ENCODE data around the gene TSPAN32. TPM values are rescaled to one million over a fixed set of nuclear protein-coding genes. Genes with fewer than 3 reads are reported as not detected.

TSPAN32 gene
- total RNA-seq, 2 donors from 2014 or later, result 0.40 to 0.62 TPM

GRCh38 chr11:2265396-2265795, 36.4 kb upstream of the TSPAN32 start:
- Histone ChIP-seq H3K9ac (ENCODE audit: low read depth in 2 of 2, low read length in 2 of 2) (peak overlapping the region in 1 of 2 donors; percentile 19), H3K27me3 (peaks cover 17% of the 10 kb centered on the region), H3K9me3 (no peaks in the 10 kb centered on the region), H3K27ac (peak overlapping the region; percentile 32), H3K4me1 (no peaks in the 10 kb centered on the region), H3K36me3 (no peaks in the 10 kb centered on the region), H3K4me3 (no peak overlapping the region)
- TF ChIP-seq CTCF (IDR thresholded peaks at IDR 0.05), result no peak
- intact Hi-C loops (cut with DNase I), result no loop called here
- DNase-seq, result peak; percentile 17

GRCh38 chr11:2265854-2266585, 35.8 kb upstream of the TSPAN32 start:
- DNase-seq, result peak; percentile 16
- Histone ChIP-seq H3K27me3 (peaks cover 23% of the 10 kb centered on the region), H3K27ac (peak overlapping the region; percentile 32), H3K4me1 (no peaks in the 10 kb centered on the region), H3K36me3 (no peaks in the 10 kb centered on the region), H3K9ac (ENCODE audit: low read depth in 2 of 2, low read length in 2 of 2) (peak overlapping the region in 1 of 2 donors; percentile 19), H3K9me3 (no peaks in the 10 kb centered on the region), H3K4me3 (no peak overlapping the region)
- intact Hi-C loops (cut with DNase I), result no loop called here
- no peak for TF ChIP-seq CTCF (IDR thresholded peaks at IDR 0.05)

GRCh38 chr11:2266586-2267305, 35.1 kb upstream of the TSPAN32 start:
- no peak overlapping the region for H3K9ac ChIP-seq (ENCODE audit: low read depth in 2 of 2, low read length in 2 of 2)
- intact Hi-C loops (cut with DNase I), result no loop called here
- no peaks in the 10 kb centered on the region for H3K4me1 ChIP-seq
- no peak for TF ChIP-seq CTCF (IDR thresholded peaks at IDR 0.05)
- no peak overlapping the region for H3K27ac ChIP-seq
- H3K27me3 ChIP-seq, result peaks cover 30% of the 10 kb centered on the region
- no peaks in the 10 kb centered on the region for H3K9me3 ChIP-seq
- H3K36me3 ChIP-seq, result no peaks in the 10 kb centered on the region
- no peak overlapping the region for H3K4me3 ChIP-seq
- peak; percentile 13 for DNase-seq

GRCh38 chr11:2267306-2267850, 34.4 kb upstream of the TSPAN32 start:
- H3K9ac ChIP-seq (ENCODE audit: low read depth in 2 of 2, low read length in 2 of 2), result peak overlapping the region in 1 of 2 donors; percentile 64
- no peaks in the 10 kb centered on the region for H3K9me3 ChIP-seq
- peaks cover 30% of the 10 kb centered on the region for H3K27me3 ChIP-seq
- DNase-seq, result no peak
- H3K4me3 ChIP-seq, result no peak overlapping the region
- H3K4me1 ChIP-seq, result no peaks in the 10 kb centered on the region
- H3K36me3 ChIP-seq, result no peaks in the 10 kb centered on the region
- TF ChIP-seq CTCF (IDR thresholded peaks at IDR 0.05), result no peak
- intact Hi-C loops (cut with DNase I), result no loop called here
- no peak overlapping the region for H3K27ac ChIP-seq

GRCh38 chr11:2267851-2268728, 33.7 kb upstream of the TSPAN32 start:
- peak; percentile 19 for DNase-seq
- intact Hi-C loops (cut with DNase I), result no loop called here
- no peak for TF ChIP-seq CTCF (IDR thresholded peaks at IDR 0.05)
- H3K4me1 ChIP-seq, result no peaks in the 10 kb centered on the region
- H3K9me3 ChIP-seq, result no peaks in the 10 kb centered on the region
- H3K9ac ChIP-seq (ENCODE audit: low read depth in 2 of 2, low read length in 2 of 2), result peak overlapping the region in 1 of 2 donors; percentile 64
- H3K36me3 ChIP-seq, result no peaks in the 10 kb centered on the region
- H3K27me3 ChIP-seq, result peaks cover 30% of the 10 kb centered on the region
- peak overlapping the region; percentile 30 for H3K4me3 ChIP-seq
- no peak overlapping the region for H3K27ac ChIP-seq
